Embryonic facial prominence (tissue), 1 donor: ENCODE measurements around the gene RAB1B.
"Not testable (repeated sequence)": the region's sequence is repeated elsewhere in the genome, so short reads cannot be mapped to it uniquely, and the experiment has no call there.

Experiments
- DNase-seq: peaks from one replicate; pipeline ENCODE4 v3.0.0-alpha.2; 2016; ENCODE audit errors: extremely low spot score

Gene RAB1B

DNA sequence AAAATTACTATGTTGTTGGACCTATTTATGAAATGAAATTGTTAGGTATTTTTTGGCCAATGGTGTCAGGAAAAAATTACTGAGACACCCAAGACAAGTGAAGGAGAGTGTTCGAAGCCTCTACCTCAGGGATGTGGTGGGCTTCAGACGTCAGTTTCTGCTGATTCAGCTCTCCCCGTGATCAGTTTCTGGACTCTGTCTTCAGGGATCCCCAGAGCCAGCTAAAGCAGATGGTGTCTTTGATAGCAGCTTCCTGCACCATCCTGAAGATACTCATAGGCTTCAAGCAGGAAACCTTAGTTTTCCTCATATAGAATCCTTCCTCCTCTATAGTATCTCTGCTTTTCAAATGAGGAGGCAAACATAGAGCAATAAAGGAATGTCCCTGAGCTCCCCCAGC is 41.0 kb downstream of the RAB1B start:
- DNase-seq = no peak

DNA sequence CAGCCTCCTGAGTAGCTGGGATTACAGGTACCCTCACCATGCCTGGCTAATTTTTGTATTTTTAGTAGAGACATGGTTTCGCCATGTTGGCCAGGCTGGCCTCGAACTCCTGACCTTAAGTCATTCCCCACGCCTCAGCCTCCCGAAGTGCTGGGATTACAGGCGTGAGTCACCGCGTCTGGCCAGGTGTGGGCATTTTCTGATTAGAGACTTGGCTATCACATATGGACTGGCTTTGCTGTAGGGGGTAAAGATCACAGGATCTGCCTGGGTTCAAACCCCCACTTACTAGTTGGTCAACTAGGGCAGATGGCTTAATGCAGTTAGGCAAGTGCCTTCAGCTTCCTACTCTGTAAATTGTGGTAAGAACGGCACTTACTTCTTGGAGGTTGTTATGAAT is 41.9 kb downstream of the RAB1B start:
- no peak for DNase-seq

DNA sequence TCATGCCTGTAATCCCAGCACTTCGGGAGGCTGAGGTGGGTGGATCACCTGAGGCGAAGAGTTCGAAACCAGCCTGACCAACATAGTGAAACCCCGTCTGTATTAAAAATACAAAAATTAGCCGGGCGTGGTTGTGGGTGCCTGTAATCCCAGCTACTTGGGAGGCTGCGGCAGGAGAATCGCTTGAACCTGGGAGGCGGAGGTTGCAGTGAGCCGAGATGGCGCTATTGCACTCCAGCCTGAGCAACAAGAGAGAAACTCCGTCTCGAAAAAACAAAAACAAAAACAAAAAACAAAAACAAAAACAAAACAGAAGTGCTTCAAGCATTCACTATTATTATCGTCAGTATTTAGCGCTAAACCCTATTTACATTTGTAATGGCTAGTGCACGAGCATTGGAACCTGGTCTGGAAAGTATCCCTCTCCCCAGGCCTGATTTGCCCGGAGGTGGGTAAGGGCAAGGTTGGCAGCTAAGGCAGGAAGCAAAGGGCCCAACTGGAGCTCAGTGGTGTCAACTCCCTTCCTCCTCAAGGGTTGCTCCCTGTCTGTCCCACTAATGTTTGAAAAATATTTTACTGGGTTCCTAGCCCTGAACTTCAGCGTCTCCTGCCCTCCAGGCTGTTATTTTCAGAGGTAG is 42.5 kb downstream of the RAB1B start:
- not testable (repeated sequence) for DNase-seq

DNA sequence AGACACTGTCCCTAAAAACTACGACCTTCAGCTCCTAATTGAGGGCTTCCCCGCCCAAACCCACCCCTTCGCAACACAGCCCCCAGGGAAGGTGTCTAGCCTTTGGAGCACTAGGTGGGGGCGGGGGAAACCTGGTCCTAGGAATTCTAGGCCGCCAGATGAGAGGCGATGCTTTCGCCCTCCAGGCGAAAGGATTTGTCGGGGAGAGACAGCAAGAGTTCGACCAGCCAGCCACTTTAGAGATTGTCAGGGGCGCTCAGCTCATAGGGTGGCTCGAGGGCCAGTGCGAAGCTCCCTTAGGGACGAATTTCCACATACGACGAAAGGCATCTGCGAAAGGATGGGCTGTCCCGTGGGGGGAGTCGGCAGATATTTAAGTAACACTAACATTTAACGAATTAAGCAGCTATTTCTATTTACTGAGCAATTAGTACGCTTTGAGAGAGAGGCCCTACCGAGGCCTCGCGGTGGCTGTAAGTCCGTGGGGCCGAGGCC is 43.1 kb downstream of the RAB1B start:
- DNase-seq = no peak

DNA sequence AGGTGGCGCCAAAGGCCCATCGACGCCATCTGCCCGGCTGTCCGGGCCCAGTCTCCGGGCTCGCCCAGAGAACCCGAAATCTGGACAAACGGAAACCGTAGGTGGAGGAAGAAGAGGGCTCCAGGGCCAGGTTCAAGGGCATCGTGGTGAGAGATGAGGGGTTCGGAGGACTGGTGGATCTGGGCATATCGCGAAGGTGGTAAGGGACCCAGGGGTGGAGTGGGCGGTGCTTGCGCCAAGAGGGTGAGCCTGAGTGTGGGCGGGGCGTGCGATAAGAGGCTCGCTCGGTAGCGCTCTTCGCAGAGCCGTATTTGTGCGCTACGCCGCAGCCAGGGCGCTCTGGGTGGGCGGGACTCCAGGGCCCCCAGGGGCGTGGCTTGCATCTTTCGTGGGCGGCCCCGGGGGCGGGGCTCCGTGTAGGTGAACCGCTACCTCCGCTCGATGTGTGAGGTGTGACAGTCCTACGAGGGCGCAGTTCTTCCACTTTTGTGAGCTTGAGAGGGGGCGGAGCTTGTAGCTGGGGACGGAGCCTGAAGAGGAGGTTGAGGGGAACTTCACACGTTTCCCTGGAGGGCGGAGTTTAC is 43.6 kb downstream of the RAB1B start:
- peak; percentile 73 for DNase-seq

DNA sequence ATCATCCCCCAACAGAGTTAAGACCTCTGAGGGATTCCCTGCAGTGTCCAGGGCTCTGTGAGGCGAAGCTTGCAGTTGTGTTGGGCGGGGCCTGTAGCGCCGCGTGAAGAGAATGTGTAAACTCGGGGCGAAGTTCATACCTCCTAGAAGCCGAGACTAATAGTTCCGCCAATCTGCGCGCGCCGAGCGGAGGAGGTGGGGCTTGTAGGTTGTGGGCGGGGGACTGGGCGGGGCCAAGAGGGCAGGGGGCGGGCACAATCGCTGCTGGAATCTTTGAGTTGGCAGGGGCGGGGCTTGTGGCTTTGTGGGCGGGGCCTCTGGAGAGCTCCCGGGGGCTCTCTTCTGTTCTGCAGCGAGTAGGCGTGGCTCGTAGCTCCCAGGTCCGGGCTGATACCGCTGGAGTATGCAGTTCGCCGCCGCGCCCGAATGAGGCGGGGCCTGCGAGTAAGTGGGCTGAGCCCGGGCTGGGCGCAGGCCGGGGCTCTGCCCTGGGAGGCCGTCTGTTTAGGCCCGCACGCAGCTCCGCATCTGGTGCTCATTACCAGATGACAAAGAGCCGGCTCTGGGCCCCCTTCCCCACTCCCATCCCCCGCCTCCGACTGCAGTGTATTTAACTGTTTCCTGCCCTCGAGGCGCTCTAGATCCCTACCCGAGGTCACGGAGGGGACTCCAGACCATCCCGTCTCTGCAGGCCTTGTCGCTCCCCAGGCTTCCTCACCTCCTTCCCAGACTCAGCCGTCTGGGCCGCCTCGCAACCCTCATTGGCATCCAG is 44.3 kb downstream of the RAB1B start:
- DNase-seq = peak; percentile 99

DNA sequence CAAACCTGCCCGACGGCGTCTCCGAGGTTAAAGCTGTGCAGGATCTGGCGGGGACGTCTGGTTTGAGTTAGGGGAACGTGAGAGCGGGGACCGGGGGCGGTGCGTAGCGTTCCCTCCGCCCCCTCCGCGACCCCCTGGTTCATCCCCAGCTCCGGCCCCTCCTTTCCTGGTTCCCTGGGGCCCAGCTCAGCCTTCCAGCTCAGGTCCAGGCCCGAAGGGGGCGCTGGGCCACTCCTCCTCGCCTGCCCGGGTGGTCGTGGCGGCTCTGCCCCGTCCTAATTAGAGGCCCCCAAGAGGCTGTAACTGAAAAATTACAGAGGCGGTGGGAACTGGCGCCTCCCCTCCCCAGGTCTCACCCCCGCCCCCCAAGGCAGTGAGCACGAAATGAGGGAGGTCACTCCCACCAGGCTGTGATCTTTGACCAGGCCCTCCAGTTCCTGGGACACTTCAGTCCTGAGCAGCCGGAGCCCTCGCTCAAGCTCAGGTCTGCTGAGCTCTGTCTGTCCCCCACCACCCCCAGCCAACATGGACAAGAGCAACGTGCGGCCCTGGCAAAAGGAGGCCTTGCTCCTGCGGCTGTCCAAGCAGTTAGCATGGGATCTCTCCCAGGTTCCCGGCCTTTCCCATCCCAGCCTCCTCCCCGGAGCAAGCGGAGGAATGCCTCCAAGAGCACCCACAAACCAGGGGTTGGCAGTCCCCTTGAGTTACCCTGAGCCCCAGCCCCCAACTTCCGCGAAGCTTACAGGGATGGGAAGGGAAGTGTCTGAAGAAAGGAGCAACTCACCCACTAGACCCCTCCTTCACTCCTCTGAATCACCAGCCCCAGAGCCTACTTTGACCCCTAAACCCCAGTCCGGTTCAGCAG is 45.1 kb downstream of the RAB1B start:
- peak; percentile 91 for DNase-seq

DNA sequence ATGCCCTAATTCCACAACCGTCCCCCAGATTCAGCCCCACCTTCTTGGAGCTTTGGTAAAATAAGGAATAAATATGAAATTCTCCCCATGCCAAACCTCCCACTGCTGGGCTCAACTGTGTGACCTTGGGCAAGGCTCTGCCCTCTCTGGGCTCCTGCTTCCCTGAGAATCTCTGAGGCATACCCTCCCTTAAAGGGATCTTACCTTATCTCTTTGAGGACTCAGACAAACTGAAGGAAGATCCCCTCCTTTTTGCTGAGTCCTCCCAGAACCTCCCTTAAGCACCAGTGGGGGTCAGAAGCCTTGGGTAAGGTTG is 45.7 kb downstream of the RAB1B start:
- DNase-seq = no peak

DNA sequence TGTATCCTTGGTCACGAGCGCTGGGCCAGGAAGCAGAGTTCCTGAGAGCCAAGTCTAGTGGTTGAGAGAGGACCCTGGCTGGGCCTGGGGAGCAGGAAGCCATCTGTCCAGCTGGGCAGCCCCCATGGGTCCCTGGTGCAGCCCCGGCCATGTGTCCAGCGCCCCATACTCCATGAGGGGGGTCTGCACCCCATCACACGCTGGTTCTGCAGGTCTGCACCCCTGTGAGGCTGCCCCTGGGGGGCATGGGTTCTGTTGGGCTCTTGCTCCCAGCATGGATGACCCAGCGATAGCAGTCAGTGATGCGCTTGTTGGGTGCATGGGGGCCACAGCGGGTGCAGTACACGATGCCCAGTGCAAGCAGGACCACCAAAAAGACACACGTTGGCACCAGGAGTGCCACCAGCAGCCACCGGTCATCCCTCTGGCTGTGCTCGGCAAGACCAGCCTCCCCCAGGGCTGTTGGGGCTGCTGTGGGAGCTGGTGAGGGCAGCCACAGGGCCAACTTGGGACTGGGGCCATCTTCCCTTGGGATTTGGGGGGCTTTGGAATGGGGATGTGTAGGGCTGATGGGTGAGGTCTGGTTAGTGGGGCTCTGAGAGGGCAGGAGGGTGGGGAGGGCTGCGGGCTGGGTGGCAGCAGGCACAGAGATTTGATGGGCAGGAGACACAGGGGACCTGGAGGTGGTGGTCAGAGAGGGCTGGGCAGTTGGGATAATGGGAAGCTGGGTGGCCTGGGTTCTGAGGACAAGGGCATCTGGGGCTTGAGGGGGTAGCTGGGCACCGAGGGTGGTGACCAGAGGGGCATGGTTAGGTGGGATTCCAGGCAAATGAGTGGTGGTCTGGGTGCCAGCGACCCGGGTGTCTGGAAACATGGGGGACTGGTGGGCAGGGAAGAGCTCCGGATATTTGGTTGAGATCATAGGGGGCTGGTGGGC is 46.4 kb downstream of the RAB1B start:
- DNase-seq = no peak

DNA sequence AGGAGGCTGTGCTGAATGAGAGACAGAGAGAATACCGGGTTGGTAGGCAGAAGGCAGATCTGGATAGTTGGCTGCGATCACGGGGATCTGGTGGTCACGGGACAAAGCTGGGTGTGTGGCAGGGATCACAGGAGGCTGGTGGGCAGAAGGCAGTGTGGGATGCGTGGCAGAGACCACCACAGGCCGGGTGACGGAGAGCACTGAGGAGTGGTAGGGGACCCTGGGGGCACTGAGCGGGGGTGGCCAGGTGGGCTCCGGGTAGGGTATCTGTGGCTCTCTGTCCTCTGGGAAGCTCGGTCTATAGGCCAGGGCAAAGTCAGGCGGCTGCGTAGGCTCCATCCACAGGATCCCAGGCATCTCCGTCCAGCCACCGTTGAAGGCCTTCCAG is 47.1 kb downstream of the RAB1B start:
- no peak for DNase-seq

DNA sequence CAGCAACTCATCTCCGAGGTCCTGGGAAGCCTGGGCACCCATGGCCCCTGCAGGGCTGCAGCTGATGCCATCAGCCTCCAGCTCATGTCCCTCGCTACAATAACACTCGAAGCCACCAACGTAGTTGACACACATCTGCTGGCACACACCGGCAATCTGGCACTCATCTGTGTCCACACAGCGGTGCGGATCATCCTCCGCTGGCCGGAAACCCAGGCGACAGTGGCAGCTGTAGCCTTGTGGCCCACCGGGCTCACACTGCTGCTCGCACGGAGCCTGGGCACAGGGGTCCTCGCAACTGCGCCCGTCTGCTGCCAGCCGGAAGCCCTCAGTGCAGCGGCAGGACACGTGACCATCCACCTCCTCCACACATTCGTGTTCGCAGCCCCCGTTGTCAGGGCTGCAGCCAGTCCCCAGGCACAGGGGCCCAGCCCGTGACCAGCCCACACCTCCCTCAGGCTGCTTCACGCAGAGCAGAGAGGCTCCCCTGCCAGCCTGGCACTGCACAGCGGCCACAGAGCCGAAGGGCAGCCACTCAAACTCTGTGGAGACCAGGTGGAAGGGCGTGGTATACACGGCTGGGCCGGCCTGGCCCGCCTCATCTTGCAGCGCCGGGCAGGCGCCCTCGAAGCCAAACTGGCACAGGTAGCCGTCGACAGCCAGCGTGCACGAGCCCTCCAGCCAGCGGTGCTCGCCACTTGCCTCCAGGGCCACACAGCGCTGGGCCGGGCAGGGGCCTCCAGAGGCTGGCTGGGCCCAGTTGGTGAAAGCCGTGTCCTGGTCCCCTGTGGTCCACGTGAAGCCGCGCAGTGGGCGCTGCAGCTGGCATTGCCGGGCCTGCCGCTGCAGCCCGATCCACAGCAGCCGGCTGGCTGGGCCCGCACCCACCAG is 47.7 kb downstream of the RAB1B start:
- DNase-seq = no peak

DNA sequence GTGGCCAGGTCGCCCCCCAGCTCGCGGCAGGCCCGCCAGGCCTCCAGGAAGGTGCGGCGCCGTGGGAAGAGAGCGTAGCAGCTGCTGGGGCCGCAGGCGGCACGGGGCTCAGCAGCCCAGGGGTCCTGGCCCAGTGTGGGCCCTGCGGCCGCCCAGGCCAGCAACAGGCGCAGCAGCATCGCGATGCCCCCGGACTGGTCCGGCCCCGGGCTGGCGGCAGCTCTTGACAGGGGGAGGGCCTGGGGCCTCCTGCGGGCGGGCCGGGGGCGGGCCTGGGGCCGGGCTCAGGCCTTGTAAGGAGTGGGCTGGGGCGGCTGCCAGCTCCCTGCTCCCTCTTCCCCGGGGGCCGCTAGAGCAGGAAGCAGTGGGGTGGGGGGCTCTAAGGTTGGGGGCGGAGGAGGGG is 48.4 kb downstream of the RAB1B start, which contains the start of gene CD248:
Gene CD248, minus strand, starts transcription at position 196 of the 403 bp plus-strand sequence. Its CDS starts 17 bp downstream, at position 179.
- DNase-seq = no peak

DNA sequence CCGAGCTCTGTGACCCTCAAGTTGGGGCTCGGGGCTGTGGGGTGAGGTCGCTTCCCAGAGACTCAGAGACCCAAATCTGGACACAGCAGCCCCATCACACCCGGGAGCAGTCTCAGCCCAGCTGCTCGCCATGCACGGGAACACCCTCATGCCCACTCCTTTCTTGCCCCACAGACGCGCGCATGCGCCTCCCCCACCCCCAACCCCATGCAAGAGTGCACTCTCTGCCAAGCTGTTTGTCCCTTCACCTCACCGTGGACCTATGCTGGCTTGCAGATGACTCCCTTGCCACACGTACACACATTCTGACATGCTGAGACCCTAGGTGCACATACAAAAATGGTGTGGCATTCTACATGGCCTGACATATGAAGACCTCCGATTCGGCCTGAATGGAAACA is 48.9 kb downstream of the RAB1B start:
- DNase-seq = no peak

DNA sequence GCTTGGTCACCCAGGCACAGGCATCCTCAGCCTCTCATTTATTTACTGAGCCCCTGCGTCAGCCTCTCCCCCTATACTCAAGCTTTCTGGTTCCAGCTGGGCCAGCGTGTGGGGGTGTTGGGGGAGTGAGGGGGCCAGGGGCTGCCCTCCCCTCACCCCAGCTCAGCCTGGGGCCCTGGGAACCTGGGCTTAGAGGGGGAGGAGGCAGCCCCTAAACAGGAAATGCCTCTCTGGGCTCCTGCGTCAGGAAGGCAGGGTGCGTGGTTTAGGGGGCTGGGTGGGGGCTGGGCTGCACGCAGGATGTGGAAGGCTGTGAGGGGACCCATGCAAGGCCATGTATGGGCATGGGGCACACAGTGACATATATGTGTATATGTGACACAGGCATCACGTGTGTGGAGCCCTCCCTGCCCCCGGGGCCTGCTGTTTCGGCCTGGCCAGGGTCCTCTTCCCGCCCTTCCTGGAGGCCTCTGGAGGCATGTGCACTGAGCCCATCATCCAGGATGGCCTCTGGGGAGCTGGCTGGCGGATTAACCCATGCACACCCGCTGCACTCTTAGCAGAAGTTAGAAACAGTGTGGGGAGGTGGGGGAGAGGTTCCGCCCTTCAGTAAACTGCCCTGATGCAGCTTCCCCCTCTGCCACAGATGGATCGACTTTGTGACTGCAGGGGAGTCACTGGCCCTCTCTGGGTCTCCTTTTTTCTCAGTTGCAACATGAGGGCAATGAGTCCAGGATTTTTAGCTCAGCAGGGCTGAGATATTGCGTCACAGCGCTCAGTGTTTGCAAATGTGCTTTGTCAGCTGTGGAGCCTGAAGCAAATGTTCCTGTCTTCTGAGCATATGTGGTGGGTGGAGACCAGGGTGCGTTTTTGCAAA is 49.5 kb downstream of the RAB1B start:
- peak; percentile 38 for DNase-seq

DNA sequence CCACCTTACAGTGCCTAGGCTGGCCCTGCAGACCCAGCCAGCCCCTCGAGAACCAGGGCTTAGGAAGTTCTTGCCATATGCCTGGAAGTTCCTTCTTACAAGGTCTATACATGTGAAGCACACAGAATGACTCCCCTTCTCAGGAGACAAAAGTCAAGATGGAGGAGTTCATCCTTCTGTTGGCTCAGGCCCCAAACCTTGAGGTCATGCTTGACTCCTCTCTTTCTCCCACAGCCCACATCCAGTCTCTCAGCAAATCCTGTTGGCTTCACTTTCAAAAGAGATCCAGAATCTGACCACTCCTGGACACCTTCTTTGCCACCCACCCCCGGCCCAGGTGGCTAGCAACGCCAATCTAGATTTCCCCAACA is 50.1 kb downstream of the RAB1B start:
- no peak for DNase-seq

DNA sequence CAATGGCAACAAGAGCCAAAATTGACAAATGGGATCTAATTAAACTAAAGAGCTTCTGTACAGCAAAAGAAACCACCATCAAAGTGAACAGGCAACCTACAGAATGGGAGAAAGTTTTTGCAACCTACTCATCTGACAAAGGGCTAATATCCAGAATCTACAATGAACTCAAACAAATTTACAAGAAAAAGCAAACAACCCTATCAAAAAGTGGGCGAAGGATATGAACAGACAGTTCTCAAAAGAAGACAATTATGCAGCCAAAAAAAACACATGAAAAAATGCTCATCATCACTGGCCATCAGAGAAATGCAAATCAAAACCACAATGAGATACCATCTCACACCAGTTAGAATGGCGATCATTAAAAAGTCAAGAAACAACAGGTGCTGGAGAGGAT is 51.9 kb downstream of the RAB1B start:
- DNase-seq = not testable (repeated sequence)

DNA sequence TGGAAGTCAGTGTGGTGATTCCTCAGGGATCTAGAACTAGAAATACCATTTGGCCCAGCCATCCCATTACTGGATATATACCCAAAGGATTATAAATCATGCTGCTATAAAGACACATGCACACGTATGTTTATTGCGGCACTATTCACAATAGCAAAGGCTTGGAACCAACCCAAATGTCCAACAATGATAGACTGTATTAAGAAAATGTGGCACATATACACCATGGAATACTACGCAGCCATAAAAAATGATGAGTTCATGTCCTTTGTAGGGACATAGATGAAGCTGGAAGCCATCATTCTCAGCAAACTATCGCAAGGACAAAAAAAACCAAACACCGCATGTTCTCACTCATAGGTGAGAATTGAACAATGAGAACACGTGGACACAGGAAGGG is 52.3 kb downstream of the RAB1B start:
- not testable (repeated sequence) for DNase-seq

DNA sequence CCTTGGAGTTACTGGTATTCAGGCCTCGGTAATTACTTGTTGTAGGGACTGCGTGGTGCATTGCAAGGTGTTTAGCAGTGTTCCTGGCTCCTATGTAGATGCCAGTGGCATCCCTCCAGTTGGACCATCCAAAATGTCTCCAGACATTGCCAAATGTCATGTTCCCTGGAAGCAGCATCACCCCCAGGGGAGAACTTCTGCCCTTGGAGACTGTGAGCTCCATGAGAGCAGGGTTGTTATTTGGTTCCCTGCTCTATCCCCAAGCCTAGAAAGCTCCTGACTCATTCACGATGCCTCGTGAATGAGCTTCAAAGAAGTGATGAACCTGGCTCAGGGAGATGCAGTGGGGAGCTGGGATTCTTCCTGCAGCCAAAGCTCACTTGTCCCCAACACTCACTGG is 53.2 kb downstream of the RAB1B start:
- no peak for DNase-seq
